HCT116 (cell line): ENCODE data around the gene CADPS. TPM values are rescaled to one million over a fixed set of nuclear protein-coding genes. Genes with fewer than 3 reads are reported as not detected.

Experiments
- ATAC-seq: fragments of 200-7000 bp; cut with Tn5 transposase; 2 replicates; pipeline ENCODE4 v1.9.1; 2020; ENCODE audit warnings: mild to moderate bottlenecking, moderate library complexity
- BruUV-seq: library from RNA; stranded (reverse); fragments of 400-500 nt; replicated peaks from 2 replicates; lab custom pipeline; 2021; lab: Mats Ljungman, UMichigan
- CTCF ChIA-PET: fragments of 300-600 bp; sonication (Branson Sonifier 250); formaldehyde crosslinking; loops from one replicate; lab custom pipeline; 2021; ENCODE audit warnings: antibody characterized with exemption; lab: Charles Lee
- POLR2A ChIA-PET: fragments of 300-600, 350-600 bp; sonication (Branson Sonifier 250); formaldehyde crosslinking; loops from one replicate; lab custom pipeline; 2021; ENCODE audit warnings: antibody characterized with exemption; lab: Charles Lee
- RAD21 ChIA-PET, 2 experiments: fragments of 300-600 bp; sonication (Branson Sonifier 250); formaldehyde crosslinking; loops; one replicate each; lab custom pipeline; 2023; ENCODE audit warnings: low total read pairs in 2 of 2; ENCODE audit not compliant: uncharacterized antibody in 2 of 2, unreplicated experiment in 2 of 2, low non-redundant PET in 1 of 2; lab: Charles Lee
- DNase-seq: peaks from one replicate; pipeline ENCODE4 v3.0.0-alpha.2; 2010; ENCODE audit warnings: low read depth, low spot score
- H2AFZ ChIP-seq: fragments of 200-600 bp; shearing (Covaris generic), sonication (generic); 2 replicates; pipeline ENCODE4 v1.6.1; 2017; ENCODE audit warnings: low read depth, mixed run types, mixed read lengths, antibody characterized with exemption, low read length; ENCODE audit not compliant: poor library complexity, severe bottlenecking
- H3K27ac ChIP-seq: 2 replicates; pipeline ENCODE4 v1.5.1; 2012; ENCODE audit warnings: low read depth, low read length
- H3K27me3 ChIP-seq: fragments of 200-600 bp; sonication (generic); 2 replicates; pipeline ENCODE4 v1.6.1; 2016; ENCODE audit warnings: mixed run types, low read length, mixed read lengths; ENCODE audit not compliant: insufficient read depth
- H3K36me3 ChIP-seq, 2 experiments: fragments of 200-500 bp in 1 of 2; fragments of 200-600 bp in 1 of 2; sonication (Bioruptor generic) in 1 of 2; sonication (generic) in 1 of 2; 2 replicates each; pipeline versions ENCODE4 v1.5.1 to v1.6.1; 2014 to 2016; ENCODE audit warnings: low read length in 2 of 2, inconsistent platforms in 1 of 2, mixed read lengths in 1 of 2, mixed run types in 1 of 2; ENCODE audit not compliant: insufficient read depth in 2 of 2, control insufficient read depth in 1 of 2
- H3K4me1 ChIP-seq, 2 experiments: fragments of 200-600 bp in 1 of 2; sonication (generic) in 1 of 2; 2 replicates each; pipeline versions ENCODE4 v1.5.1 to v1.6.1; 2012 to 2017; ENCODE audit warnings: low read length in 2 of 2, inconsistent platforms in 1 of 2, mild to moderate bottlenecking in 1 of 2, mixed read lengths in 1 of 2, mixed run types in 1 of 2, moderate library complexity in 1 of 2; ENCODE audit not compliant: insufficient read depth in 2 of 2, control insufficient read depth in 1 of 2
- H3K4me2 ChIP-seq: fragments of 200-600 bp; sonication (generic); 2 replicates; pipeline ENCODE4 v1.6.1; 2017; ENCODE audit warnings: mixed run types, low read length, mixed read lengths
- H3K4me3 ChIP-seq, 2 experiments: fragments of 200-600 bp in 1 of 2; sonication (generic) in 1 of 2; replicated peaks in 1 of 2; 2 replicates each; pipeline ENCODE4 v1.5.1; 2011 to 2016; ENCODE audit warnings: low read length in 2 of 2, control low read depth in 1 of 2, low read depth in 1 of 2, mild to moderate bottlenecking in 1 of 2, mixed read lengths in 1 of 2, mixed run types in 1 of 2
- H3K79me2 ChIP-seq: fragments of 200-600 bp; sonication (generic); 2 replicates; pipeline ENCODE4 v1.6.1; 2017; ENCODE audit warnings: mild to moderate bottlenecking, mixed run types, low read length, moderate library complexity, mixed read lengths; ENCODE audit not compliant: insufficient read depth
- H3K9ac ChIP-seq: fragments of 200-600 bp; sonication (generic); 2 replicates; pipeline ENCODE4 v1.6.1; 2016; ENCODE audit warnings: low read length, mixed read lengths
- H3K9me2 ChIP-seq: fragments of 200-600 bp; sonication (generic), shearing (Covaris generic); 2 replicates; pipeline ENCODE4 v1.6.1; 2017; ENCODE audit warnings: mixed run types, mild to moderate bottlenecking, moderate library complexity; ENCODE audit not compliant: insufficient read depth
- H3K9me3 ChIP-seq, 2 experiments: fragments of 200-500 bp in 1 of 2; fragments of 200-600 bp in 1 of 2; sonication (Bioruptor generic) in 1 of 2; sonication (generic) in 1 of 2; 2 replicates each; pipeline ENCODE4 v1.6.1; 2014 to 2017; ENCODE audit warnings: low read length in 2 of 2, mixed read lengths in 2 of 2, inconsistent platforms in 1 of 2, low read depth in 1 of 2, mild to moderate bottlenecking in 1 of 2, mixed run types in 1 of 2, moderate library complexity in 1 of 2; ENCODE audit not compliant: control insufficient read depth in 1 of 2, insufficient read depth in 1 of 2
- H4K20me1 ChIP-seq: fragments of 200-600 bp; sonication (generic), shearing (Covaris generic); 2 replicates; pipeline ENCODE4 v1.6.1; 2017; ENCODE audit warnings: mixed run types, mild to moderate bottlenecking, moderate library complexity; ENCODE audit not compliant: insufficient read depth
- CBX3 ChIP-seq: IDR thresholded peaks from 2 replicates; pipeline ENCODE4 v1.6.1; 2012; ENCODE audit warnings: low read depth
- CEBPB ChIP-seq: IDR thresholded peaks from 2 replicates; pipeline ENCODE4 v1.6.1; 2012; ENCODE audit warnings: low read depth
- EGR1 ChIP-seq: IDR thresholded peaks from 2 replicates; pipeline ENCODE4 v1.6.1; 2012; ENCODE audit warnings: low read depth
- FOSL1 ChIP-seq: IDR thresholded peaks from 2 replicates; pipeline ENCODE4 v1.6.1; 2012; ENCODE audit warnings: low read depth
- JUND ChIP-seq: IDR thresholded peaks from 2 replicates; pipeline ENCODE4 v1.6.1; 2012
- POLR2A ChIP-seq: IDR thresholded peaks from 2 replicates; pipeline ENCODE4 v1.7.0; 2011; ENCODE audit warnings: borderline replicate concordance; ENCODE audit not compliant: insufficient read depth, insufficient read length; ENCODE audit errors: extremely low read depth
- RAD21 ChIP-seq: IDR thresholded peaks from 2 replicates; pipeline ENCODE4 v1.6.1; 2012; ENCODE audit warnings: low read depth, mild to moderate bottlenecking
- SRF ChIP-seq: IDR thresholded peaks from 2 replicates; pipeline ENCODE4 v1.6.1; 2012; ENCODE audit warnings: low read depth
- intact Hi-C: fragments of 100-400 bp; cut with micrococcal nuclease; formaldehyde crosslinking; loops from 2 replicates; pipeline ENCODE4 v1.10.0; 2022
- total RNA-seq: library from RNA; stranded (reverse); gene quantifications from one replicate; pipeline ENCODE4 v1.2.1, GENCODE V29; 2021; ENCODE audit not compliant: unreplicated experiment
- TF ChIP-seq, protein P1 (sequence below): IDR thresholded peaks from 2 replicates; pipeline ENCODE4 v1.6.1; 2012; ENCODE audit warnings: low read depth

The CADPS gene
- total RNA-seq, 1 experiment from 2014 or later: not detected

DNA sequence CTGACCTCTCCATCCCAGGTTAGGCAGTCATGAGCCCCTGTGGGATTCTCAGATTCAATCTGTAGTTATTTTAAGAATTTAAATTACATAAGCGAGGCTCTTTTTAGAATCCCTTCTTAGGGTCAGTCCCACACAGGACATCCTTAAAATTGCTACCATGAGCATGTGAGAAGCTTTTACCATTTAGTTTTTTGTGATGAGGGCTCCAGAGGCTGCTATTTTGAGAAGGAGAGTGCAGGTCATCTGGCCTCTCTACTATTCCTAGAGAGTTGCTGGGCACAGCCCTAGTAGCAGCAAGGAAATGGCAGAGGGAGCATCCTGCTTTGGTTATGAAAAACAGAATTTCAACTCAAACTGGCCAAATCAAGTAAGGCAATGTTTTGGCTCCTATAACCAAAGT lies 13.6 kb upstream of the CADPS start (continued):
- TF ChIP-seq, protein P1, sequence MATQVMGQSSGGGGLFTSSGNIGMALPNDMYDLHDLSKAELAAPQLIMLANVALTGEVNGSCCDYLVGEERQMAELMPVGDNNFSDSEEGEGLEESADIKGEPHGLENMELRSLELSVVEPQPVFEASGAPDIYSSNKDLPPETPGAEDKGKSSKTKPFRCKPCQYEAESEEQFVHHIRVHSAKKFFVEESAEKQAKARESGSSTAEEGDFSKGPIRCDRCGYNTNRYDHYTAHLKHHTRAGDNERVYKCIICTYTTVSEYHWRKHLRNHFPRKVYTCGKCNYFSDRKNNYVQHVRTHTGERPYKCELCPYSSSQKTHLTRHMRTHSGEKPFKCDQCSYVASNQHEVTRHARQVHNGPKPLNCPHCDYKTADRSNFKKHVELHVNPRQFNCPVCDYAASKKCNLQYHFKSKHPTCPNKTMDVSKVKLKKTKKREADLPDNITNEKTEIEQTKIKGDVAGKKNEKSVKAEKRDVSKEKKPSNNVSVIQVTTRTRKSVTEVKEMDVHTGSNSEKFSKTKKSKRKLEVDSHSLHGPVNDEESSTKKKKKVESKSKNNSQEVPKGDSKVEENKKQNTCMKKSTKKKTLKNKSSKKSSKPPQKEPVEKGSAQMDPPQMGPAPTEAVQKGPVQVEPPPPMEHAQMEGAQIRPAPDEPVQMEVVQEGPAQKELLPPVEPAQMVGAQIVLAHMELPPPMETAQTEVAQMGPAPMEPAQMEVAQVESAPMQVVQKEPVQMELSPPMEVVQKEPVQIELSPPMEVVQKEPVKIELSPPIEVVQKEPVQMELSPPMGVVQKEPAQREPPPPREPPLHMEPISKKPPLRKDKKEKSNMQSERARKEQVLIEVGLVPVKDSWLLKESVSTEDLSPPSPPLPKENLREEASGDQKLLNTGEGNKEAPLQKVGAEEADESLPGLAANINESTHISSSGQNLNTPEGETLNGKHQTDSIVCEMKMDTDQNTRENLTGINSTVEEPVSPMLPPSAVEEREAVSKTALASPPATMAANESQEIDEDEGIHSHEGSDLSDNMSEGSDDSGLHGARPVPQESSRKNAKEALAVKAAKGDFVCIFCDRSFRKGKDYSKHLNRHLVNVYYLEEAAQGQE: no peak
- TF ChIP-seq JUND: no peak

DNA sequence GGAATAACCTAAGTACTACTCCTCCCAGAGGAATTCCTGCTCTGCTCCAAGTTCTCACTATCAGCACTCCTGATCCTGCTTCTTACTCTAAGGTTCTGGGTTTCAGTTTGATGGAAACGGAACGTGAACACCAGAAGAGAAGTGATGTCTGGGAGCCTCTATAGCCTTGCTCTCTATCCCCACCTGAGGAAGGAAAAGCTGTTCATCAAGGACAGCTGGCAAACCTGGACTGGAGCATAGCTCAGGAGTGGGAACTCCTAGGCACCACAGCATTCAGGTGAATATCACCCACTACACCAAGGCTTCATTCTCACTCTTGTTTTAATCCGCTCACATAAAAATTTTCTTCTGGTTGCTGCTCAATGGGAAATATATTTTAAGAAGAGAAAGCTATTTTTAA lies 13.0 kb upstream of the CADPS start:
- ChIA-PET POLR2A (no interaction called here), RAD21 (no interaction called here), CTCF (no interaction called here)
- DNase-seq (no peak), ATAC-seq (no peak)
- TF ChIP-seq EGR1 (no peak), RAD21 (no peak), CEBPB (no peak), FOSL1 (no peak), CBX3 (no peak), SRF (no peak), POLR2A (no peak)
- no peak overlapping the region for H2AFZ ChIP-seq
- H3K4me2 ChIP-seq: no peak overlapping the region
- H4K20me1 ChIP-seq: no peaks in the 10 kb centered on the region
- no peak overlapping the region for H3K4me3 ChIP-seq
- no peak overlapping the region for H3K27ac ChIP-seq
- H3K4me1 ChIP-seq: no peaks in the 10 kb centered on the region
- no peaks in the 10 kb centered on the region for H3K9me2 ChIP-seq
- H3K9me3 ChIP-seq: no peaks in the 10 kb centered on the region
- H3K27me3 ChIP-seq: no peaks in the 10 kb centered on the region
- no peaks in the 10 kb centered on the region for H3K36me3 ChIP-seq
- intact Hi-C loops: no loop called here
- H3K79me2 ChIP-seq: no peaks in the 10 kb centered on the region
- BruUV-seq: no TSS peak
- H3K9ac ChIP-seq: no peak overlapping the region
